ENCODE measurements around the gene UHRF1. TPM values are rescaled to one million over a fixed set of nuclear protein-coding genes. Genes with fewer than 3 reads are reported as not detected.
"Not testable (repeated sequence)": the region's sequence is repeated elsewhere in the genome, so short reads cannot be mapped to it uniquely, and the experiment has no call there.

The UHRF1 gene
- total RNA-seq, 4 donors from 2014 or later = 3.4 to 21.7 (median 11.5) TPM

GRCh38 chr19:4971816-4972495 lies 62.7 kb downstream of the UHRF1 start:
- intact Hi-C loops (cut with DNase I) = no loop called here
- no peak for DNase-seq
- Histone ChIP-seq H3K27ac (peak overlapping the region; percentile 85 to 92 (median 91)), H3K4me3 (peak overlapping the region in 3 of 4 donors; percentile 67 to 76 (median 76)), H3K9me3 (no peaks in the 10 kb centered on the region), H3K27me3 (no peaks in the 10 kb centered on the region), H3K36me3 (no peaks in the 10 kb centered on the region), H3K4me1 (peaks cover 53 to 84% (median 53%) of the 10 kb centered on the region in 3 donors)
- WGBS, 2 donors = 72 to 87% methylated on average over 6 to 16 of the region's 19 CpGs
- TF ChIP-seq, protein P1, sequence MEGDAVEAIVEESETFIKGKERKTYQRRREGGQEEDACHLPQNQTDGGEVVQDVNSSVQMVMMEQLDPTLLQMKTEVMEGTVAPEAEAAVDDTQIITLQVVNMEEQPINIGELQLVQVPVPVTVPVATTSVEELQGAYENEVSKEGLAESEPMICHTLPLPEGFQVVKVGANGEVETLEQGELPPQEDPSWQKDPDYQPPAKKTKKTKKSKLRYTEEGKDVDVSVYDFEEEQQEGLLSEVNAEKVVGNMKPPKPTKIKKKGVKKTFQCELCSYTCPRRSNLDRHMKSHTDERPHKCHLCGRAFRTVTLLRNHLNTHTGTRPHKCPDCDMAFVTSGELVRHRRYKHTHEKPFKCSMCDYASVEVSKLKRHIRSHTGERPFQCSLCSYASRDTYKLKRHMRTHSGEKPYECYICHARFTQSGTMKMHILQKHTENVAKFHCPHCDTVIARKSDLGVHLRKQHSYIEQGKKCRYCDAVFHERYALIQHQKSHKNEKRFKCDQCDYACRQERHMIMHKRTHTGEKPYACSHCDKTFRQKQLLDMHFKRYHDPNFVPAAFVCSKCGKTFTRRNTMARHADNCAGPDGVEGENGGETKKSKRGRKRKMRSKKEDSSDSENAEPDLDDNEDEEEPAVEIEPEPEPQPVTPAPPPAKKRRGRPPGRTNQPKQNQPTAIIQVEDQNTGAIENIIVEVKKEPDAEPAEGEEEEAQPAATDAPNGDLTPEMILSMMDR (IDR thresholded peaks at IDR 0.05) = no peak
- TF ChIP-seq POLR2A (IDR thresholded peaks at IDR 0.05) = no peak

DNA sequence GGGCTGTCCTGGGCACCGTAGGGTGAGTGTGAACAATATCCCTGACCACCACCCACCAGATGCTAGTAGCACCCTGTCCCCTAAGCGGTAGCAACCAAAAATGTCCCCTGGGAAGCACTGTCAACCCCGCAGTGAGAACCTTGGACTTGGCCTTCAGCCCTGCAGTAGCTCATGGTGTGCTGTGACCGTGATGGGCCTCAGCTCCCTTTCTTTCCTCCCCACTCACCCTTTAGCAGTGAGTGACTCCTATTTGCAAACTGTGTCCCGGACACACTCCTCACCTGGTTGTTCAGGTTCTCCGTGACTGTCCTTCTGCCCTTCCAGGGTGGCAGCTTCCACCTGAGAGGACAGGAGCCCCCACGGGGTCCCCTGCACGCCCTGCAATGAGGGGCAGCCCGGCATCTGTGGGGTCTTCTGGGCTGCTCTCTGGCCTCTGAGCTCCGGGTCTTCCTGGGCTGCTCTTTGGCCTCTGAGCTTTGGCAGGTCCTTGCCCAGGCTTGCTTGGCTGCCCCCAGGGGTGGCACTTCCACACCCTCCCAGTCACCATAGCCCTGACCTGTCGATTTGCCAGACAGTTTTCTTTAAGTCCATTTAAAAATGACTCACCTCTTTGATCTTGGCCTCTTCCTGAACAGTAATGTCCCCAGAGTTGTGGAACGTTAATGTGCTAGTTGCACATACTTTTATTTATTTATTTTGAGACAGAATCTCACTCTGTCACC lies 63.4 kb downstream of the UHRF1 start:
- TF ChIP-seq POLR2A (IDR thresholded peaks at IDR 0.05) = no peak
- TF ChIP-seq, protein P1 (IDR thresholded peaks at IDR 0.05) = no peak
- no peak for DNase-seq
- H3K4me3 ChIP-seq = peak overlapping the region in 3 of 4 donors; percentile 24 to 76 (median 24)
- no peaks in the 10 kb centered on the region for H3K27me3 ChIP-seq
- intact Hi-C loops (cut with DNase I) = no loop called here
- no peaks in the 10 kb centered on the region for H3K9me3 ChIP-seq
- no peaks in the 10 kb centered on the region for H3K36me3 ChIP-seq
- H3K4me1 ChIP-seq = peaks cover 60 to 91% (median 60%) of the 10 kb centered on the region in 3 donors
- WGBS, 2 donors = 14 to 43% methylated on average over 8 of the region's 12 CpGs
- peak overlapping the region; percentile 85 to 92 (median 91) for H3K27ac ChIP-seq

GRCh38 chr19:4974880-4975469 lies 65.7 kb downstream of the UHRF1 start:
- 61 to 70% methylated on average over 14 of the region's 14 CpGs for WGBS, 2 donors
- H3K27me3 ChIP-seq = no peaks in the 10 kb centered on the region
- H3K4me3 ChIP-seq = no peak overlapping the region
- H3K9me3 ChIP-seq = no peaks in the 10 kb centered on the region
- H3K4me1 ChIP-seq = peaks cover 53 to 100% (median 69%) of the 10 kb centered on the region in 3 donors
- H3K27ac ChIP-seq = peak overlapping the region in 3 of 4 donors; percentile 83 to 93 (median 92)
- DNase-seq = no peak
- intact Hi-C loops (cut with DNase I) = no loop called here
- peaks cover 0 to 5% (median 0%) of the 10 kb centered on the region in 3 donors for H3K36me3 ChIP-seq
- no peak for TF ChIP-seq POLR2A (IDR thresholded peaks at IDR 0.05)
- TF ChIP-seq, protein P1 (IDR thresholded peaks at IDR 0.05) = no peak

GRCh38 chr19:4975601-4976000 lies 66.3 kb downstream of the UHRF1 start:
- DNase-seq; H3K36me3 ChIP-seq; H3K9me3 ChIP-seq; H3K4me3 ChIP-seq; H3K27me3 ChIP-seq; intact Hi-C loops (cut with DNase I): not testable (repeated sequence)
- 62 to 84% methylated on average over 8 to 13 of the region's 13 CpGs for WGBS, 2 donors
- Histone ChIP-seq H3K27ac (peak overlapping the region; percentile 83 to 93 (median 90)), H3K4me1 (peaks cover 49 to 99% (median 65%) of the 10 kb centered on the region in 3 donors)

- Histone ChIP-seq H3K36me3 (peaks cover 0 to 5% (median 0%) of the 10 kb centered on the region in 3 donors), H3K9me3 (no peaks in the 10 kb centered on the region), H3K4me3 (peak overlapping the region in 3 of 4 donors; percentile 9 to 51 (median 25)), H3K4me1 (peaks cover 38 to 98% (median 58%) of the 10 kb centered on the region in 3 donors), H3K27me3 (no peaks in the 10 kb centered on the region), H3K27ac (peak overlapping the region; percentile 83 to 93 (median 90))
- DNase-seq = peak; percentile 38
- peak in 2 of 4 donors; percentile 57 to 62 for TF ChIP-seq POLR2A (IDR thresholded peaks at IDR 0.05)
- TF ChIP-seq, protein P1 (IDR thresholded peaks at IDR 0.05) = peak in 5 of 6 experiments; percentile 27 to 55 (median 39)
- 17 to 34% methylated on average over 22 to 27 of the region's 33 CpGs for WGBS, 2 donors
- intact Hi-C loops (cut with DNase I) = no loop called here
Measured at GRCh38 chr19:4976401-4977298, 67.3 kb downstream of the UHRF1 start.

Data from esophagus squamous epithelium (tissue), 5 donors.